ENCODE measurements around the gene TMEM123.

TMEM123 gene

GRCh38 chr11:102419181-102419580 is 33.4 kb downstream of the TMEM123 start:
- Histone ChIP-seq H4K5ac (ENCODE audit: low read length) (no peak overlapping the region), H3K9ac (ENCODE audit: low read length) (no peak overlapping the region), H2BK120ac (ENCODE audit: low read depth, low read length) (no peak overlapping the region), H3K79me2 (ENCODE audit: control insufficient read depth, insufficient read depth, low read length) (peaks cover 22% of the 10 kb centered on the region), H3K56ac (ENCODE audit: low read length) (no peak overlapping the region), H3K27me3 (ENCODE audit: insufficient read depth, low read length, poor library complexity) (no peaks in the 10 kb centered on the region), H3K79me1 (ENCODE audit: low read length) (peaks cover 13% of the 10 kb centered on the region), H2BK15ac (replicated peaks; ENCODE audit: low read depth) (no peak overlapping the region), H3K4me1 (ENCODE audit: control insufficient read depth, low read depth, low read length) (no peaks in the 10 kb centered on the region), H4K8ac (ENCODE audit: low read depth, low read length) (no peak overlapping the region), H2BK5ac (ENCODE audit: low read length) (no peak overlapping the region), H3K4ac (ENCODE audit: low read depth, low read length) (no peak overlapping the region), H3K18ac (ENCODE audit: low read length) (no peak overlapping the region), H3K23ac (ENCODE audit: low read length) (no peak overlapping the region), H2AK5ac (ENCODE audit: low read length) (no peak overlapping the region), H3K36me3 (ENCODE audit: control insufficient read depth, insufficient read depth, low read length) (no peaks in the 10 kb centered on the region), H3K4me2 (ENCODE audit: low read length) (no peak overlapping the region), H3K27ac (ENCODE audit: low read depth, low read length) (no peak overlapping the region), H3K4me3 (ENCODE audit: low read length) (no peak overlapping the region)
- WGBS (ENCODE audit: extremely low coverage, insufficient coverage, low lambda C conversion rate): 100% methylated on average over 2 of the region's 3 CpGs
- DNase-seq: no peak

GRCh38 chr11:102416976-102417375 is 35.6 kb downstream of the TMEM123 start:
- peaks cover 28% of the 10 kb centered on the region for H3K79me2 ChIP-seq (ENCODE audit: control insufficient read depth, insufficient read depth, low read length)
- H2AK5ac ChIP-seq (ENCODE audit: low read length): no peak overlapping the region
- WGBS (ENCODE audit: extremely low coverage, insufficient coverage, low lambda C conversion rate): no CpG with 5 or more reads among the region's 2 CpGs
- H3K23ac ChIP-seq (ENCODE audit: low read length): no peak overlapping the region
- H4K5ac ChIP-seq (ENCODE audit: low read length): no peak overlapping the region
- no peak overlapping the region for H3K4me2 ChIP-seq (ENCODE audit: low read length)
- H3K36me3 ChIP-seq (ENCODE audit: control insufficient read depth, insufficient read depth, low read length): no peaks in the 10 kb centered on the region
- no peak overlapping the region for H3K18ac ChIP-seq (ENCODE audit: low read length)
- peaks cover 16% of the 10 kb centered on the region for H3K79me1 ChIP-seq (ENCODE audit: low read length)
- H3K9ac ChIP-seq (ENCODE audit: low read length): no peak overlapping the region
- H2BK120ac ChIP-seq (ENCODE audit: low read depth, low read length): no peak overlapping the region
- no peak overlapping the region for H3K4me3 ChIP-seq (ENCODE audit: low read length)
- H2BK5ac ChIP-seq (ENCODE audit: low read length): no peak overlapping the region
- H4K8ac ChIP-seq (ENCODE audit: low read depth, low read length): no peak overlapping the region
- DNase-seq: no peak
- H3K27ac ChIP-seq (ENCODE audit: low read depth, low read length): no peak overlapping the region
- H3K4ac ChIP-seq (ENCODE audit: low read depth, low read length): no peak overlapping the region
- no peak overlapping the region for H2BK15ac ChIP-seq (replicated peaks; ENCODE audit: low read depth)
- no peaks in the 10 kb centered on the region for H3K4me1 ChIP-seq (ENCODE audit: control insufficient read depth, low read depth, low read length)
- H3K27me3 ChIP-seq (ENCODE audit: insufficient read depth, low read length, poor library complexity): no peaks in the 10 kb centered on the region
- H3K56ac ChIP-seq (ENCODE audit: low read length): no peak overlapping the region

GRCh38 chr11:102415304-102415916 is 37.2 kb downstream of the TMEM123 start:
- no peak overlapping the region for H3K4me2 ChIP-seq (ENCODE audit: low read length)
- no peak overlapping the region for H2AK5ac ChIP-seq (ENCODE audit: low read length)
- DNase-seq: no peak
- H3K27ac ChIP-seq (ENCODE audit: low read depth, low read length): no peak overlapping the region
- H3K9ac ChIP-seq (ENCODE audit: low read length): no peak overlapping the region
- H4K8ac ChIP-seq (ENCODE audit: low read depth, low read length): no peak overlapping the region
- H3K56ac ChIP-seq (ENCODE audit: low read length): no peak overlapping the region
- no peak overlapping the region for H4K5ac ChIP-seq (ENCODE audit: low read length)
- no peak overlapping the region for H3K23ac ChIP-seq (ENCODE audit: low read length)
- H3K4me1 ChIP-seq (ENCODE audit: control insufficient read depth, low read depth, low read length): peaks cover under 1% of the 10 kb centered on the region
- no peak overlapping the region for H3K18ac ChIP-seq (ENCODE audit: low read length)
- 100% methylated on average over 1 of the region's 1 CpG for WGBS (ENCODE audit: extremely low coverage, insufficient coverage, low lambda C conversion rate)
- H3K79me2 ChIP-seq (ENCODE audit: control insufficient read depth, insufficient read depth, low read length): peaks cover 27% of the 10 kb centered on the region
- no peak overlapping the region for H2BK15ac ChIP-seq (replicated peaks; ENCODE audit: low read depth)
- H3K4ac ChIP-seq (ENCODE audit: low read depth, low read length): no peak overlapping the region
- H2BK5ac ChIP-seq (ENCODE audit: low read length): no peak overlapping the region
- no peak overlapping the region for H3K4me3 ChIP-seq (ENCODE audit: low read length)
- H3K79me1 ChIP-seq (ENCODE audit: low read length): peaks cover 18% of the 10 kb centered on the region
- no peaks in the 10 kb centered on the region for H3K36me3 ChIP-seq (ENCODE audit: control insufficient read depth, insufficient read depth, low read length)
- H3K27me3 ChIP-seq (ENCODE audit: insufficient read depth, low read length, poor library complexity): no peaks in the 10 kb centered on the region
- no peak overlapping the region for H2BK120ac ChIP-seq (ENCODE audit: low read depth, low read length)

GRCh38 chr11:102414559-102414958 is 38.0 kb downstream of the TMEM123 start:
- Histone ChIP-seq H3K18ac (ENCODE audit: low read length) (no peak overlapping the region), H3K4me1 (ENCODE audit: control insufficient read depth, low read depth, low read length) (peaks cover 4% of the 10 kb centered on the region), H2AK5ac (ENCODE audit: low read length) (no peak overlapping the region), H3K27ac (ENCODE audit: low read depth, low read length) (no peak overlapping the region), H4K5ac (ENCODE audit: low read length) (no peak overlapping the region), H3K4me3 (ENCODE audit: low read length) (no peak overlapping the region), H3K9ac (ENCODE audit: low read length) (no peak overlapping the region), H3K79me1 (ENCODE audit: low read length) (peaks cover 19% of the 10 kb centered on the region), H3K79me2 (ENCODE audit: control insufficient read depth, insufficient read depth, low read length) (peaks cover 29% of the 10 kb centered on the region), H3K56ac (ENCODE audit: low read length) (no peak overlapping the region), H4K8ac (ENCODE audit: low read depth, low read length) (no peak overlapping the region), H2BK5ac (ENCODE audit: low read length) (no peak overlapping the region), H2BK120ac (ENCODE audit: low read depth, low read length) (no peak overlapping the region), H3K4me2 (ENCODE audit: low read length) (no peak overlapping the region), H3K27me3 (ENCODE audit: insufficient read depth, low read length, poor library complexity) (no peaks in the 10 kb centered on the region), H3K4ac (ENCODE audit: low read depth, low read length) (no peak overlapping the region), H3K36me3 (ENCODE audit: control insufficient read depth, insufficient read depth, low read length) (no peaks in the 10 kb centered on the region), H2BK15ac (replicated peaks; ENCODE audit: low read depth) (no peak overlapping the region), H3K23ac (ENCODE audit: low read length) (no peak overlapping the region)
- no CpG with 5 or more reads among the region's 2 CpGs for WGBS (ENCODE audit: extremely low coverage, insufficient coverage, low lambda C conversion rate)
- no peak for DNase-seq

GRCh38 chr11:102413497-102413896 is 39.1 kb downstream of the TMEM123 start:
- Histone ChIP-seq H3K4me2 (ENCODE audit: low read length) (no peak overlapping the region), H3K36me3 (ENCODE audit: control insufficient read depth, insufficient read depth, low read length) (no peaks in the 10 kb centered on the region), H3K4me3 (ENCODE audit: low read length) (no peak overlapping the region), H3K4me1 (ENCODE audit: control insufficient read depth, low read depth, low read length) (peaks cover 4% of the 10 kb centered on the region), H2BK5ac (ENCODE audit: low read length) (no peak overlapping the region), H2BK120ac (ENCODE audit: low read depth, low read length) (no peak overlapping the region), H3K23ac (ENCODE audit: low read length) (no peak overlapping the region), H3K27ac (ENCODE audit: low read depth, low read length) (no peak overlapping the region), H3K56ac (ENCODE audit: low read length) (no peak overlapping the region), H2AK5ac (ENCODE audit: low read length) (no peak overlapping the region), H3K9ac (ENCODE audit: low read length) (no peak overlapping the region), H4K5ac (ENCODE audit: low read length) (no peak overlapping the region), H3K79me1 (ENCODE audit: low read length) (peaks cover 19% of the 10 kb centered on the region), H2BK15ac (replicated peaks; ENCODE audit: low read depth) (no peak overlapping the region), H3K4ac (ENCODE audit: low read depth, low read length) (no peak overlapping the region), H3K79me2 (ENCODE audit: control insufficient read depth, insufficient read depth, low read length) (peaks cover 29% of the 10 kb centered on the region), H3K27me3 (ENCODE audit: insufficient read depth, low read length, poor library complexity) (no peaks in the 10 kb centered on the region), H4K8ac (ENCODE audit: low read depth, low read length) (no peak overlapping the region), H3K18ac (ENCODE audit: low read length) (no peak overlapping the region)
- DNase-seq: no peak
- whole genome bisulfite sequencing (ENCODE audit: extremely low coverage, insufficient coverage, low lambda C conversion rate): no CpG with 5 or more reads among the region's 4 CpGs

- Histone ChIP-seq H3K4ac (ENCODE audit: low read depth, low read length) (no peak overlapping the region), H3K4me3 (ENCODE audit: low read length) (no peak overlapping the region), H3K4me1 (ENCODE audit: control insufficient read depth, low read depth, low read length) (peaks cover 4% of the 10 kb centered on the region), H3K9ac (ENCODE audit: low read length) (no peak overlapping the region), H4K5ac (ENCODE audit: low read length) (no peak overlapping the region), H3K79me2 (ENCODE audit: control insufficient read depth, insufficient read depth, low read length) (peaks cover 22% of the 10 kb centered on the region), H3K79me1 (ENCODE audit: low read length) (peaks cover 26% of the 10 kb centered on the region), H3K27ac (ENCODE audit: low read depth, low read length) (no peak overlapping the region), H2BK15ac (replicated peaks; ENCODE audit: low read depth) (no peak overlapping the region), H2BK120ac (ENCODE audit: low read depth, low read length) (no peak overlapping the region), H3K18ac (ENCODE audit: low read length) (no peak overlapping the region), H3K27me3 (ENCODE audit: insufficient read depth, low read length, poor library complexity) (no peaks in the 10 kb centered on the region), H2BK5ac (ENCODE audit: low read length) (no peak overlapping the region), H3K56ac (ENCODE audit: low read length) (no peak overlapping the region), H3K4me2 (ENCODE audit: low read length) (no peak overlapping the region), H4K8ac (ENCODE audit: low read depth, low read length) (no peak overlapping the region), H3K23ac (ENCODE audit: low read length) (no peak overlapping the region), H2AK5ac (ENCODE audit: low read length) (no peak overlapping the region), H3K36me3 (ENCODE audit: control insufficient read depth, insufficient read depth, low read length) (no peaks in the 10 kb centered on the region)
- DNase-seq: no peak
- WGBS (ENCODE audit: extremely low coverage, insufficient coverage, low lambda C conversion rate): no CpG with 5 or more reads among the region's 7 CpGs
Measured at GRCh38 chr11:102411142-102411541, 41.4 kb downstream of the TMEM123 start.

Measured in mesendoderm (in vitro differentiated cells).